PC-3 (cell line): Measurements from ENCODE around the gene TNRC6C. TPM values are rescaled to one million over a fixed set of nuclear protein-coding genes. Genes with fewer than 3 reads are reported as not detected.

ENCODE experiments used
- ATAC-seq: fragments of 200-7000 bp; cut with Tn5 transposase; 2 replicates; pipeline ENCODE4 v1.9.1; 2020; ENCODE audit warnings: mild to moderate bottlenecking, moderate library complexity
- BruUV-seq: library from RNA; stranded (reverse); fragments of 400-500 nt; replicated peaks from 2 replicates; lab custom pipeline; 2021; lab: Mats Ljungman, UMichigan
- CTCF ChIA-PET: fragments of 300-600 bp; sonication (Branson Sonifier 250); formaldehyde crosslinking; loops from one replicate; lab custom pipeline; 2022; ENCODE audit warnings: antibody characterized with exemption; lab: Charles Lee
- POLR2A ChIA-PET: fragments of 300-600 bp; sonication (Branson Sonifier 250); formaldehyde crosslinking; loops from one replicate; lab custom pipeline; 2022; ENCODE audit warnings: antibody characterized with exemption; ENCODE audit not compliant: unreplicated experiment; lab: Charles Lee
- DNase-seq: peaks from one replicate; pipeline ENCODE4 v3.0.0-alpha.2; 2015
- H2AFZ ChIP-seq: fragments of 300-600 bp; sonication (generic); 2 replicates; pipeline ENCODE4 v1.6.0; 2016; ENCODE audit warnings: antibody characterized with exemption, low read length
- H3F3A ChIP-seq: fragments of 300-600 bp; sonication (generic); one replicate; pipeline ENCODE4 v1.6.0; 2017; ENCODE audit warnings: antibody characterized with exemption, low read length, control low read depth, mild to moderate bottlenecking; ENCODE audit not compliant: unreplicated experiment
- H3K27ac ChIP-seq: fragments of 300-600 bp; sonication (generic); 2 replicates; pipeline ENCODE4 v1.5.1; 2016; ENCODE audit warnings: mild to moderate bottlenecking, low read length
- H3K27me3 ChIP-seq: fragments of 300-600 bp; sonication (generic); 2 replicates; pipeline ENCODE4 v1.6.1; 2016; ENCODE audit warnings: low read length, mixed read lengths
- H3K36me3 ChIP-seq: fragments of 300-600 bp; sonication (generic); 2 replicates; pipeline ENCODE4 v1.6.1; 2016; ENCODE audit warnings: low read depth, mixed run types, low read length, mixed read lengths
- H3K4me1 ChIP-seq: fragments of 300-600 bp; sonication (generic); 2 replicates; pipeline ENCODE4 v1.5.1; 2016; ENCODE audit warnings: low read length; ENCODE audit not compliant: insufficient read depth
- H3K4me2 ChIP-seq: fragments of 300-600 bp; sonication (generic); 2 replicates; pipeline ENCODE4 v1.6.0; 2016; ENCODE audit warnings: low read length
- H3K4me3 ChIP-seq: fragments of 300-600 bp; sonication (generic); 2 replicates; pipeline ENCODE4 v1.5.1; 2016; ENCODE audit warnings: mild to moderate bottlenecking, low read length, mixed read lengths
- H3K79me2 ChIP-seq: fragments of 300-600 bp; sonication (generic); 2 replicates; pipeline ENCODE4 v1.6.1; 2017; ENCODE audit warnings: low read length, mixed read lengths
- H3K9ac ChIP-seq: fragments of 300-600 bp; sonication (generic); 2 replicates; pipeline ENCODE4 v1.6.0; 2016; ENCODE audit warnings: mild to moderate bottlenecking, low read length
- H3K9me2 ChIP-seq: fragments of 300-600 bp; sonication (generic); replicated peaks from 2 replicates; pipeline ENCODE4 v1.6.1; 2016; ENCODE audit warnings: mixed run types, low read length, mixed read lengths
- H3K9me3 ChIP-seq: fragments of 300-600 bp; sonication (generic); 2 replicates; pipeline ENCODE4 v1.6.1; 2016; ENCODE audit warnings: low read length, mixed read lengths
- H4K20me1 ChIP-seq: fragments of 300-600 bp; sonication (generic); 2 replicates; pipeline ENCODE4 v1.6.1; 2016; ENCODE audit warnings: low read length, mixed read lengths
- EZH2 ChIP-seq: fragments of 300-600 bp; sonication (generic); IDR thresholded peaks from one replicate; pipeline ENCODE4 v1.6.1; 2017; ENCODE audit warnings: antibody characterized with exemption, mild to moderate bottlenecking, low read length; ENCODE audit not compliant: unreplicated experiment
- EZH2phosphoT487 ChIP-seq: fragments of 300-600 bp; sonication (generic); IDR thresholded peaks from 2 replicates; pipeline ENCODE4 v1.6.1; 2018; ENCODE audit warnings: mild to moderate bottlenecking, antibody characterized with exemption, low read length, borderline replicate concordance
- intact Hi-C: fragments of 100-400 bp; cut with micrococcal nuclease; formaldehyde crosslinking; loops from 2 replicates; pipeline ENCODE4 v1.9.0; 2023
- total RNA-seq: library from RNA; depleted of rRNA; stranded (reverse); fragments of >200 nt; gene quantifications from 2 replicates; pipeline ENCODE4 v1.2.3, GENCODE V29; 2014
- TF ChIP-seq, protein P1 (sequence below): fragments of 300-600 bp; sonication (generic); conservative IDR thresholded peaks from 2 replicates; pipeline ENCODE4 v1.5.1; 2017; ENCODE audit warnings: antibody characterized with exemption, low read depth, mild to moderate bottlenecking, low read length

TNRC6C gene
- total RNA-seq, 1 experiment from 2014 or later = 5.3 TPM

DNA sequence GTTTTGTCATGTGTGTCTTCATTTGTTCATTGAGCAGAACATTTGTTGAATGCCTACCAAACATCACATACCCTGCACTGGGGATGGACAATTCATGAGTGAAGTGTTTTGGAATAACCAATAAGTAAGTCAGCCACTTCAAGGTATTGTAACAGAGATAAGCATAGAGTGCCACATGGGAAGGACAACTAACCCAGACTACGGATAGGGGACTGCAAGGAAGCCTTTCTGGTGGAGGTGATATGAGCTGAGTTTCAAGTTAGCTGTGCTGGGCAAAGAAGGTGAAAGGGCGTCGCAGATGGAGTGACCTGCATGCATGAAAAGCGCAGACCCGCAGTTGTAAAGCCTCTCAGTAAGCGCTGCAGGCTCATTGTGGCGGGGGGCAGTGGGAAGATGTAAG lies 78.8 kb downstream of the TNRC6C start:
- no peak overlapping the region for H3K4me3 ChIP-seq
- BruUV-seq = no TSS peak

DNA sequence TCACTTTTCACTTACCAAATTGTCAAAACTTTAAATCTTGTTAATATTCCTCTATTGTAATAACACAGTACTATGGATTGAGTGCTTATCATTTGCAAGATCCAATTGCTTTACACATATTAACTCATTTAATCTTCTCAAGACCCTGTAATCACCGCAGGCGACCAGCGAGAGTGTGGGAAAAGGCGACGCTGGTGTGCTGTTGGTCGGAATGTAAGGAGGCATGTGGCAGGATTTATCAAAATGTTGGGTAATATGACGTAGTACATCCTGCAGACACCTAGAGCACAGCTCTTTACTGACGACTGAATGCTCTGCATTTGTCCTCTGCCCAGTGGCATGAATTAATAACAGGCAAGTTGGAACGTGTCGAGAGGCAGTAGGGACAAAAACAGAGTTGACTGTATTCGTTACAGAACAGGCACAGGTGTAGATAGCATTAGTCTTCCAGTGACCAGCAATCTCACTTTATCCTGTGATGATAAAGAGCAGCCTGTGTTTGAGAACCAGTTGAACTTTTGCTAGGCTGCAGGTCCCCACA lies 80.3 kb downstream of the TNRC6C start:
- TF ChIP-seq EZH2phosphoT487 = no peak
- TF ChIP-seq EZH2 = no peak
- TF ChIP-seq, protein P1, sequence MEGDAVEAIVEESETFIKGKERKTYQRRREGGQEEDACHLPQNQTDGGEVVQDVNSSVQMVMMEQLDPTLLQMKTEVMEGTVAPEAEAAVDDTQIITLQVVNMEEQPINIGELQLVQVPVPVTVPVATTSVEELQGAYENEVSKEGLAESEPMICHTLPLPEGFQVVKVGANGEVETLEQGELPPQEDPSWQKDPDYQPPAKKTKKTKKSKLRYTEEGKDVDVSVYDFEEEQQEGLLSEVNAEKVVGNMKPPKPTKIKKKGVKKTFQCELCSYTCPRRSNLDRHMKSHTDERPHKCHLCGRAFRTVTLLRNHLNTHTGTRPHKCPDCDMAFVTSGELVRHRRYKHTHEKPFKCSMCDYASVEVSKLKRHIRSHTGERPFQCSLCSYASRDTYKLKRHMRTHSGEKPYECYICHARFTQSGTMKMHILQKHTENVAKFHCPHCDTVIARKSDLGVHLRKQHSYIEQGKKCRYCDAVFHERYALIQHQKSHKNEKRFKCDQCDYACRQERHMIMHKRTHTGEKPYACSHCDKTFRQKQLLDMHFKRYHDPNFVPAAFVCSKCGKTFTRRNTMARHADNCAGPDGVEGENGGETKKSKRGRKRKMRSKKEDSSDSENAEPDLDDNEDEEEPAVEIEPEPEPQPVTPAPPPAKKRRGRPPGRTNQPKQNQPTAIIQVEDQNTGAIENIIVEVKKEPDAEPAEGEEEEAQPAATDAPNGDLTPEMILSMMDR = no peak
- no peaks in the 10 kb centered on the region for H3K27me3 ChIP-seq
- H3K9me2 ChIP-seq = no peaks in the 10 kb centered on the region
- ATAC-seq (no peak), DNase-seq (no peak)
- H3K4me1 ChIP-seq = peaks cover 32% of the 10 kb centered on the region
- no peaks in the 10 kb centered on the region for H3F3A ChIP-seq
- H3K9me3 ChIP-seq = no peaks in the 10 kb centered on the region
- H3K9ac ChIP-seq = no peak overlapping the region
- H3K4me3 ChIP-seq = no peak overlapping the region
- ChIA-PET CTCF (no interaction called here), POLR2A (no interaction called here)
- no peaks in the 10 kb centered on the region for H3K79me2 ChIP-seq
- H3K36me3 ChIP-seq = no peaks in the 10 kb centered on the region
- no peak overlapping the region for H3K4me2 ChIP-seq
- no TSS peak for BruUV-seq
- no peak overlapping the region for H3K27ac ChIP-seq
- H2AFZ ChIP-seq = no peak overlapping the region
- H4K20me1 ChIP-seq = no peaks in the 10 kb centered on the region
- intact Hi-C loops = no loop called here

More for the DNA sequence above, 78.8 kb downstream of the TNRC6C start:
- no peak overlapping the region for H3K27ac ChIP-seq
- H3K9ac ChIP-seq = no peak overlapping the region
- DNase-seq = no peak
- intact Hi-C loops = no loop called here
- H2AFZ ChIP-seq = no peak overlapping the region
- TF ChIP-seq EZH2 (no peak), EZH2phosphoT487 (no peak)
- TF ChIP-seq, protein P1 = no peak
- no peaks in the 10 kb centered on the region for H3K79me2 ChIP-seq
- no peaks in the 10 kb centered on the region for H4K20me1 ChIP-seq
- H3K9me3 ChIP-seq = no peaks in the 10 kb centered on the region
- peaks cover 33% of the 10 kb centered on the region for H3K4me1 ChIP-seq
- no peaks in the 10 kb centered on the region for H3F3A ChIP-seq
- H3K27me3 ChIP-seq = no peaks in the 10 kb centered on the region
- ChIA-PET POLR2A (no interaction called here), CTCF (no interaction called here)
- no peaks in the 10 kb centered on the region for H3K36me3 ChIP-seq
- no peaks in the 10 kb centered on the region for H3K9me2 ChIP-seq
- ATAC-seq = no peak
- H3K4me2 ChIP-seq = no peak overlapping the region

DNA sequence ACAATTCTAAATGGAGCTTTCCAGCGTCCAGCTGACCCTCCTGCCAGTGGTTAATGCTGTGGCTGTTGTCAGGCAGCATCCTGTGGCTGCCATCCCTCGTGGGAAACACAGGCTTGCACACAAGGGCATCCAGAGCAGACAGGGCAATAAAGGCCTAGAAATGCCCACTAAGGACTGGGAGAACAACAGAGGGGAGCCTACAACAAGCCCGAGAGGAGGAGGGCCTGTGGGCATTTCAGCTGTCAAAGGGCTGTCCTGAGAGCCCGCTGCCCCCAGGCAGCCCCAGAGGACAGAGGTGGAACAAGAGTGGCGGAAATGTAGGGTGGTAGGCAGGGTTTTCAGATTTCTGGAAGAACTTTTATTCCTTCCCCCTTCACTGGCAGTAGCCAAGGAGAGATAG lies 81.1 kb downstream of the TNRC6C start:
- Histone ChIP-seq H3K27me3 (no peaks in the 10 kb centered on the region), H3K4me1 (peaks cover 28% of the 10 kb centered on the region), H3K9me2 (no peaks in the 10 kb centered on the region), H3K9ac (no peak overlapping the region), H3F3A (no peaks in the 10 kb centered on the region), H3K4me2 (no peak overlapping the region), H3K36me3 (no peaks in the 10 kb centered on the region), H3K27ac (no peak overlapping the region), H3K9me3 (no peaks in the 10 kb centered on the region), H3K4me3 (no peak overlapping the region), H2AFZ (no peak overlapping the region), H3K79me2 (no peaks in the 10 kb centered on the region), H4K20me1 (no peaks in the 10 kb centered on the region)
- intact Hi-C loops = no loop called here
- TF ChIP-seq, protein P1 = no peak
- ChIA-PET POLR2A (interaction anchor here (0.6 kb wide), 1 partner anchor 74 kb away, joined by 3 read pairs; no protein-coding TSS in a partner anchor), CTCF (interaction anchor here (2.3 kb wide), 1 partner anchor 20 kb away, joined by 15 read pairs; no protein-coding TSS in a partner anchor)
- BruUV-seq = no TSS peak
- no peak for DNase-seq
- no peak for ATAC-seq
